GM13976 (cell line): ENCODE data around the gene PPP2R5E.
"Not testable (repeated sequence)": the region's sequence is repeated elsewhere in the genome, so short reads cannot be mapped to it uniquely, and the experiment has no call there.

Source experiments
- DNase-seq: peaks from one replicate; pipeline ENCODE4 v3.0.0; 2012; ENCODE audit warnings: low spot score
- CTCF ChIP-seq: IDR thresholded peaks from 2 replicates; pipeline ENCODE4 v1.5.1; 2012; ENCODE audit warnings: borderline replicate concordance, mild to moderate bottlenecking; ENCODE audit not compliant: insufficient read depth; ENCODE audit errors: extremely low read depth, missing control alignments, control extremely low read depth
- in situ Hi-C: fragments of 300-500 bp; cut with MboI; formaldehyde crosslinking; loops from one replicate; pipeline ENCODE4 v1.12.0; 2022; ENCODE audit warnings: low sequenced_read_pairs, mixed read lengths, inconsistent platforms; ENCODE audit not compliant: unreplicated experiment

PPP2R5E gene

GRCh38 chr14:63543000-63543825 lies at the start of gene PPP2R5E:
TSS of gene PPP2R5E (minus strand) at chr14:63543377. CDS start at chr14:63539685, 3,692 bp downstream.
- DNase-seq: peak; percentile 98
- no peak for TF ChIP-seq CTCF
- in situ Hi-C loops: no loop called here

GRCh38 chr14:63583046-63583445 lies 39.9 kb upstream of the PPP2R5E start:
- in situ Hi-C loops, DNase-seq: not testable (repeated sequence)

- TF ChIP-seq CTCF: no peak
- DNase-seq: no peak
- in situ Hi-C loops: no loop called here
These were observed 38.3 kb upstream of the PPP2R5E start for GRCh38 chr14:63581491-63581890.

DNA sequence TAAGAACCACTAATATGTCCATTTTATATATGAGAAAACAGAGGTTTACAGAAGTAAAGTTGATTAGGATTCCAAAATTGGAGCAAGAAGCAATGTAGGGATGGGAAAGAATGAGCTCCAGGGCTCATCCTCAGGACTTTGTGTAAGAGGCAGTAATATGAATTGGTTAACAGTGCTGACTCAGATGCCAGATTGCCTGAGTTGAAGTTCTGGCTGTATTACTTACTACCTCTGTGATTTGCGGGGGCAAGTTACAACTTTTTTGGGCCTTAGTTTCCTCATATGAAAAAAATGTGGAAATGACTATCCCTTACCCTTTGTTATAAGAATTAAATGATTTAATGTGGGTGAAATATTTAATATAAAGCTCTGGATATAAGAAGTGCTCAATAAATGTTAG lies 35.1 kb upstream of the PPP2R5E start:
- in situ Hi-C loops: no loop called here
- TF ChIP-seq CTCF: no peak
- DNase-seq: no peak

DNA sequence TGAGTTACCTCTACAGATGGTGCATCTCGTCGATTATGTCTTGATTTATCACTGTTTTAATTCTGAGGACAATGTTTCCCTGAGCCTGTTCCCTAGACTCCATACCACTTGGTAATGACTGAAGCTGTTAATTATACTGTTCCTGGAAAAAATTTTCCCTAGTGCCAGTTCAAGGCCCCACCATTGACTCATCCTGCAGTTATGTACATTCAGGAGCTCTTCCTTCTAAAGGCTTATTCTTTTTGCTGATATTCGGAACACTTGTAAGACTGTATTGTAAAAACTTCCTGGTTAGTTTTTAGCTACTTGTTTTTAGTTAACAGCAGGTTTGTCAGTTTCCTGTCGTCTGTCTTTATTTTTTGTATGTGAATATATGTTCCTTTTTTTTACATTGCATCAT lies 30.4 kb upstream of the PPP2R5E start:
- no peak for DNase-seq
- no peak for TF ChIP-seq CTCF
- in situ Hi-C loops: no loop called here

GRCh38 chr14:63565448-63565847 lies 22.3 kb upstream of the PPP2R5E start:
- no peak for TF ChIP-seq CTCF
- no peak for DNase-seq
- in situ Hi-C loops: no loop called here

DNA sequence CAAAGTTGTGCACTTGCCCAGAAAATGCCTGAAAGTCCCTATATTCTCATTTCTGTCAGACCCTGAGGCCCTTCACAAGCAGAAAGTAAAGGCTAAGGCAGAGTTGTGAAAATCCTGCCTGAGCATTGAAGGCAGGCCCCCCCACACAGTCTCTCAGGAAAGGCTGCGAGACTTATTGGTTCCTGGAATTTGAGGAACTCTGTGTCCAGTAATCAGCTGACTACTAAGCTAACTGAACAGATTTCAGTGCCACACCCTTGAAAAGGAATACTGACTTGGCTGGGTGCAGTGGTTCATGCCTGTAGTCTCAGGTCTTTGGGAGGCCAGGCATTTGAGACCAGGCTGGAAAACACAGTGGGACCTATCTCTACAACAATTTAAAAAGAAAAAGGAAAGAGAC lies 21.1 kb upstream of the PPP2R5E start:
- TF ChIP-seq CTCF: no peak
- in situ Hi-C loops: no loop called here
- DNase-seq: no peak
